ENCODE results near the gene PRR5L.

Gene PRR5L

DNA sequence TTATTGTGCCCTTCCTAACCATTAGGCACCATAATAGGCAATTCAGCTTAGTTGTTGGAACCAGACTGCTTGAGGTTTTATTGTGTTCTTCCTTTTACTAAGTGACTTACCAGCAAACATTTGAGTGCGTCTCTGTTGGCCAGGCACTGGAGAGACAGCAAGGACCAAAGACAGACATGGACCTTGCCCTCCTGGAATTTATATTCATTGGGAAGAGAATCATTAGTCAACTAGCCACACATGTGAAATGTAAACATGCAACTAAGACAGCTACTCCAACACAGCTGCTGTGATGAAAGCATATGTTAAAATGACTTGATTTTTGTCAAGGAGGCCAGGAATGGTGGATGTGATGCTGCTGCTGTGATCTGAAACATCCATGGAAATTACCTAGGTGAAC is 107.6 kb downstream of the PRR5L start:
- FAIRE-seq: no peak
- DNase-seq (ENCODE audit: insufficient read length, low spot score): no peak
- TF ChIP-seq POU2F2 (IDR thresholded peaks at IDR 0.05; ENCODE audit: low read depth, low read length) (no peak), SPI1 (IDR thresholded peaks at IDR 0.05; ENCODE audit: low read depth, low read length) (no peak), POLR2A (IDR thresholded peaks at IDR 0.05; ENCODE audit: low read depth, low read length) (no peak), PAX5 (IDR thresholded peaks at IDR 0.05; ENCODE audit: insufficient read depth, low read length, severe bottlenecking) (no peak), TAF1 (IDR thresholded peaks at IDR 0.05; ENCODE audit: low read depth, low read length) (no peak), POLR2AphosphoS5 (IDR thresholded peaks at IDR 0.05; ENCODE audit: low read depth, low read length) (no peak)

DNA sequence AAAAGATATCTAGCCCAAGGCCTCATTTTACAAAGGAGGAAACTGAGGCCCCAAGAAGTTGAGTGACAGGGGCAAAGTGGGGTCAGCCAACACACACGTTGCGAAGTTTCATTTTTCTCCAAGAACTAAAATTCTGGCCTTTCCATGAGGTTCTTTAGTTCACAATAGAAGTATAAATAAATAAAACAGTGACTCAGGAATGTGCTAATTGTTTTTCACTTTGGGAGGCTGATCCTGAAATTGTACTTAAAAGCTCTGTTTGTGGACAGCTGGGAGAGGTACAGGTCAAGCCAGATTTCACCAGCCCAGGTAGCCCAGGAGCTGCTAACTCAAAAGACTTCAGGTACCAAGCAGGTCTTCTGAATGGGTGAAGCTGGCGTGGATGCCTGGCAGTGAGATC is 108.7 kb downstream of the PRR5L start:
- no peak for FAIRE-seq
- DNase-seq (ENCODE audit: insufficient read length, low spot score): no peak
- TF ChIP-seq PAX5 (IDR thresholded peaks at IDR 0.05; ENCODE audit: insufficient read depth, low read length, severe bottlenecking): no peak
- TF ChIP-seq POLR2A (IDR thresholded peaks at IDR 0.05; ENCODE audit: low read depth, low read length): no peak
- no peak for TF ChIP-seq POU2F2 (IDR thresholded peaks at IDR 0.05; ENCODE audit: low read depth, low read length)
- no peak for TF ChIP-seq SPI1 (IDR thresholded peaks at IDR 0.05; ENCODE audit: low read depth, low read length)
- TF ChIP-seq TAF1 (IDR thresholded peaks at IDR 0.05; ENCODE audit: low read depth, low read length): no peak
- TF ChIP-seq POLR2AphosphoS5 (IDR thresholded peaks at IDR 0.05; ENCODE audit: low read depth, low read length): no peak

DNA sequence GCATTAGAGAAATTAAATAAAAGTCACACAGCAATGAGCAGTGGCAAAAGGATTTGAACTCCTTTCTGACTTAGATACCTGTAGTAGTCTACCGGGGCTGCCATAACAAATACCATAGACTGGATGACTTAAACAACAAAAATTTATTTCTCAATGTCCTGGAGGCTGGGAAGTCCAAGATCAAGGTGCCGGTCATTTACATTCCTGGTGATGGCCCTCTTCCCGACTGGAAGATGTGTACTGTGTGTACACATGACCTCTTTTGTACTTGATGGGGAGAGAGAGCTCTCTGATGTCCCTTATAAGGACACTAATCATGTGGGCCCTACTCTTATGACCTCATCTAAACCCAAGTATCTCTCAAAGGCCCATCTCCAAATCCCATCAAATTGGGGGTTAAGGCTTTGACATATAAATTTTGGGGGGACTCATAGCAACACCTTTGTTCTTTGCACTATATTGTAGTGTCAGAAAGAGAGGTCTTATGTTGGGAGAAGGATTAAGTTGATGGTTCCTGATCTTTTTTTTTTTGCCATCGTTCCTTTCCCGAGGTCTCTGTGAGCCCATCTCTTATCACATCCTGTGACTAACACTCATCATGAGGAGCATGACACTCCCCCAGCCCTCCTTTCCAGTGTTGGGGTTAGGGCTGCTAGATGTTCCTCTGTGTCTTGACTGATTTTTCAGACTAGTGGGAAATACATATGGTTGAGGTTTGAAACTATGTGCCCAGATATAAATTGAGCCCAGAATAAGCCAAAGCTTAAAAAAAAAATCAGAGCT is 109.7 kb downstream of the PRR5L start:
- FAIRE-seq (no peak), DNase-seq (ENCODE audit: insufficient read length, low spot score) (no peak)
- TF ChIP-seq POLR2AphosphoS5 (IDR thresholded peaks at IDR 0.05; ENCODE audit: low read depth, low read length): no peak
- no peak for TF ChIP-seq TAF1 (IDR thresholded peaks at IDR 0.05; ENCODE audit: low read depth, low read length)
- TF ChIP-seq SPI1 (IDR thresholded peaks at IDR 0.05; ENCODE audit: low read depth, low read length): no peak
- no peak for TF ChIP-seq POLR2A (IDR thresholded peaks at IDR 0.05; ENCODE audit: low read depth, low read length)
- no peak for TF ChIP-seq PAX5 (IDR thresholded peaks at IDR 0.05; ENCODE audit: insufficient read depth, low read length, severe bottlenecking)
- no peak for TF ChIP-seq POU2F2 (IDR thresholded peaks at IDR 0.05; ENCODE audit: low read depth, low read length)

DNA sequence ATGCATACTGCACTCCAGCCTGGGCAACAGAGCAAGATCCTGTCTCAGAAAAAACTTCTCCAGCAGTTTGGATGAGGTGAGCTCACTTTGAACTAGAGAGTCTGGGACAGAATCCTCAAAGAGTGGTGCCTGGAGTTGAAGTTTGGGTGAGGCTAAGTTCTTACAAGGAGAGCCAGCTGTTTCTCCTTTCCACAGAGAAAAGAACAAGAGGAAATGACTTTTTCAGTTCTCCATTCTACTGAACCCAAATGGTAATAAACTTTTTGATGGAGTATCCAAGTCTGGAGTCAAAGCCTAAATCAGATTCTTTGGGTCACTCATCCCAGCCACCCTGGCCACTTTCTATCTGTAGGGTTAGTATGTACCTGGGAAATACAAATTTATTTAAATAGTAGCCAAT is 111.3 kb downstream of the PRR5L start:
- DNase-seq (ENCODE audit: insufficient read length, low spot score): no peak
- TF ChIP-seq SPI1 (IDR thresholded peaks at IDR 0.05; ENCODE audit: low read depth, low read length) (peak; percentile 83), PAX5 (IDR thresholded peaks at IDR 0.05; ENCODE audit: insufficient read depth, low read length, severe bottlenecking) (no peak), POLR2A (IDR thresholded peaks at IDR 0.05; ENCODE audit: low read depth, low read length) (no peak), TAF1 (IDR thresholded peaks at IDR 0.05; ENCODE audit: low read depth, low read length) (no peak), POU2F2 (IDR thresholded peaks at IDR 0.05; ENCODE audit: low read depth, low read length) (no peak)
- FAIRE-seq: peak; percentile 54

DNA sequence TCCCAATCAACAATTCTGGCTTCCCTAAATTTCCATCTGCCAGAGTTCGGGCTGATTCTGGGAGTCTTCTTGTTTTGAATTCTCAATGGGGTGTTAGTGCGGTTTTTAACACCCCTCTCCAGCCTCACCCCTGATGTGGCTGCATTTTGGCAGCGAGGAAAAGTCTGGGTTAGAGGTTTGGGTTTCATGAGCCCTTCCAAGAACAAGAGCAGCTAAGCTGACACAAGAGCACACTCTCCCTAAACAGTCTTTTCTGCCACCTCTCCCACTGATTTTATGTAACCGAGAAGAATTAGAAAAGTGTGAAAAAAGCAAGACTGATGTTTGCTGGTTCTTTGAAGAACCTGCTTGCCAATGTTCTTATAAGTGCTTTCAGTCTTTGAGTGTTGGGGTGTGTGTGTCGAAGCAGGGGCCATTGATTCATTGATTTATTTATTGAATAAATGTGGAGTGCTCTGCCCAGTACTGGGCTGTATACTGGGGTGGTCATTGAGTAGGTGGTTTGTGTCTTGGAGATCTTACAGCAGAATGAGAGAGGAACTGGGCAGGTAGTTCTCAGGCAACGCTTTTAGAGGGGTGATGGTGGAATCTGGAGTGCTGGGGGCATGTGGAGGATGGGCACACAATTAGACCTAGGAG is 112.5 kb downstream of the PRR5L start:
- DNase-seq (ENCODE audit: insufficient read length, low spot score): no peak
- TF ChIP-seq TAF1 (IDR thresholded peaks at IDR 0.05; ENCODE audit: low read depth, low read length) (no peak), SPI1 (IDR thresholded peaks at IDR 0.05; ENCODE audit: low read depth, low read length) (peak; percentile 35; the same call in 1 of the 2 replicates), PAX5 (IDR thresholded peaks at IDR 0.05; ENCODE audit: insufficient read depth, low read length, severe bottlenecking) (no peak), POLR2AphosphoS5 (IDR thresholded peaks at IDR 0.05; ENCODE audit: low read depth, low read length) (no peak)
- no peak for FAIRE-seq

DNA sequence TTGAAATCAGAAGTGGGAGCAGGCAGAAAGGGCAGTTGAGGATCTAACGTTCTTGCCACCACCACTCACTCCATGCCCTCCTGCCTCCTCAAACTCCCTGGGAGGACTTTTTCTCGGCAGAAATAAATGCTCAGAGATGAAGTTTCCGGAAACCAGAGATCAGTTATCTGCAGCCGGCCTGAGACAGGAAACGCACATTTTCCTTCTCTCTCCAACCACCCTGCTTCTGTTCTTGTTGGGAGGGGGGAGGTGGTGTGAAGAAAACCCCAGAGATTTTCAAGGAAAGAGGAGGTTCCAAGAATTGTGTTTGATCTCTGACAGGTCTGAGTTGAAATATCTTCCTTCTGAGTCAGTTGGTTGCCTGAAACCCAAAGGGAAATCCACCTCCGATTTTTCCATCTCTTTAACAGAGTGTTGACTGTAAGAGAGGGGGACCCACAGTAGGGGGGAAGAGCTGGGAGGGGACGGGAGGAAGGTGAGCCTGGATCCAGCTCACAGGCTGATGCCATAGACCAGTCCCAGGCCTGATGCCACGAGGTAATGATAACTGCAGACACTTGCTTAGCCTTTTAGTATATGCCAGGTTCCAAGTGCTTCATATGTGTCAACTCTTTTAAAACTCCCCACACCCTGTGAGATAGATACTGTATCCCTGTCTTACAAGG is 113.2 kb downstream of the PRR5L start:
- peak; percentile 76 for FAIRE-seq
- no peak for DNase-seq (ENCODE audit: insufficient read length, low spot score)
- no peak for TF ChIP-seq POLR2A (IDR thresholded peaks at IDR 0.05; ENCODE audit: low read depth, low read length)
- TF ChIP-seq TAF1 (IDR thresholded peaks at IDR 0.05; ENCODE audit: low read depth, low read length): no peak
- TF ChIP-seq POU2F2 (IDR thresholded peaks at IDR 0.05; ENCODE audit: low read depth, low read length): no peak

DNA sequence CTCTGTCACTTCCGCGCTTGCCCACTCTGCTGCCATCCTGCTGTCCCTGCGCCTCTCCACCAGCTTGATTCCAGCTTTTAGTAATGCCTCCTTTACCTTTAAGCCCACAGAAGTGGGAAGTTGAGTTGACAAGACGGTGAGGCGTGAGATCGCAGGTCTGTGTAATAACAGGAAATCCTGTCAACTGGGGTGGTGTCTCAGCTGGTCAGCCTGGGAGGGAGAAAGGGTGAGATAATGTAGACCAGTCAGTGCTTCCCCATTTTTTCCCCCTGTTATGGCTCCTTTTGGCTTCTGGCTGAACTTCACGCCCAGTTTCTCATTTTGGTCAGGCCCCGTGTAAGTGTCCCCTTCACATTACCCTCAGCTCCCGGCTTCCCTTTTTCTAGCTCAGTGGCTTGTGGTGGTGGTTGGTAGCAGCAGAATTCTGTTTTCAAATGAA is 115.1 kb downstream of the PRR5L start:
- FAIRE-seq: peak; percentile 64
- no peak for DNase-seq (ENCODE audit: insufficient read length, low spot score)
- TF ChIP-seq POLR2AphosphoS5 (IDR thresholded peaks at IDR 0.05; ENCODE audit: low read depth, low read length) (no peak), SPI1 (IDR thresholded peaks at IDR 0.05; ENCODE audit: low read depth, low read length) (peak; percentile 61), TAF1 (IDR thresholded peaks at IDR 0.05; ENCODE audit: low read depth, low read length) (no peak), POLR2A (IDR thresholded peaks at IDR 0.05; ENCODE audit: low read depth, low read length) (no peak), PAX5 (IDR thresholded peaks at IDR 0.05; ENCODE audit: insufficient read depth, low read length, severe bottlenecking) (no peak), POU2F2 (IDR thresholded peaks at IDR 0.05; ENCODE audit: low read depth, low read length) (no peak)

DNA sequence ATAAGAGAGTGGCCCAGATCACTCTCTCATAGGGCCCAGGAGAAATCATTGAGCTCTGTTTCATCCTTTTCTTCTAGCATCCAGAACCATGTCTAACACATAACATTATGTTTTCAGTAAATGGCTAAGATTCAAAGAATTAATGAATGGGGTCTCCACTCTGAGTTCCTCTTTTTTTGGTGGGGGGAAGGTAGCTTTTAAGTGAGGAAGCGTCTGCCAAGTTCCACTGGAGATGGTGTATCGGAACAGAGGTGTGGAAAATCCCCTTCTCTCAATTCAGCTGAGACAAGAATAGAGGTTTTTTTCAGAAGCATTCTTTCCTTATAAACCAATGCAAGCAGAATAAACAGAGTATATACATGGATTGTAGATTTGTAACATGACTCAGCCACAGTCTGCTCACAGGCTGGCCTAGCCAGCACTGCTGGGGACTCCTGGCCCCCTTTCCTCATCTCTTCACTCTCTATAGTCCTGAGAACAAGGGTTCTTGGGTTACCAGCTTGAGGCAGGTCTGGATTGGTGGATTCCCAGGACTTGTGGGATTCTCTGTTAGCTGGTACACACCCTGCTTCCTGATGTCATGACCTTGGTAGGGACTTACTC is 116.8 kb downstream of the PRR5L start:
- DNase-seq (ENCODE audit: insufficient read length, low spot score): no peak
- no peak for FAIRE-seq
- TF ChIP-seq SPI1 (IDR thresholded peaks at IDR 0.05; ENCODE audit: low read depth, low read length) (peak; percentile 73), POU2F2 (IDR thresholded peaks at IDR 0.05; ENCODE audit: low read depth, low read length) (no peak)

DNA sequence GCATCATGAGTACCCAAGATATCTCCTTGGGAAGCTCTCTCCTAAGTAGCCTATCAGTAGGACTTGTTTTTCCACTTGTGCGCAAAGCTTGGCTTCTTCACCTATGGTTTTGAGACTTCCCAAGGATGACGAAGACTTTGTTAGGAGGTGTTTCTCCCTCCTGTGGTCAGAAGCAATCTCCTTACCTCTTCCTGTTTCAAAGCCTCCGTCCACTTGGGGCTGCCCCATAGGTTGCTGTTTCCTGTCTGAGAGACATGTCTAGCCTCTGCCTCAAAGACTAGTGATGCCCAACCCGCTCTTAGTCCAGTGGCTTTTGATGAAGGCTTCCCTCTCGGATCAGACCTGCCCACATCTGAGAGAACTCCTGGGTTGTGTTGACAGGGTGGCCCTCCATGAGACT is 121.1 kb downstream of the PRR5L start:
- no peak for FAIRE-seq
- no peak for DNase-seq (ENCODE audit: insufficient read length, low spot score)
- no peak for TF ChIP-seq POLR2A (IDR thresholded peaks at IDR 0.05; ENCODE audit: low read depth, low read length)
- peak; percentile 46 for TF ChIP-seq SPI1 (IDR thresholded peaks at IDR 0.05; ENCODE audit: low read depth, low read length)

Data from GM12891 (cell line).